SU-DHL-6 (cell line): ENCODE data around the gene DCUN1D2.

Experiments used
- CTCF ChIP-seq: fragments of 200-600 bp; sonication (generic); IDR thresholded peaks from one replicate; pipeline ENCODE4 v1.5.1; 2017; ENCODE audit warnings: antibody characterized with exemption, mild to moderate bottlenecking, low read length, moderate library complexity; ENCODE audit not compliant: insufficient read depth, poor library complexity, severe bottlenecking
- EZH2phosphoT487 ChIP-seq: fragments of 200-600 bp; sonication (generic), shearing (Covaris generic); conservative IDR thresholded peaks from 2 replicates; pipeline ENCODE4 v1.6.1; 2018; ENCODE audit warnings: mild to moderate bottlenecking, antibody characterized with exemption, low read length, moderate library complexity, mixed read lengths

GRCh38 chr13:113507505-113508345 is 17.2 kb upstream of the DCUN1D2 start:
- TF ChIP-seq CTCF, result no peak
- no peak for TF ChIP-seq EZH2phosphoT487
